Ecto neural progenitor cell (in vitro differentiated cells): ENCODE data around the gene BLOC1S4.

Source experiments
- DNase-seq: peaks from one replicate; pipeline ENCODE4 v3.0.0-alpha.2; 2018; ENCODE audit warnings: low spot score

The BLOC1S4 gene

GRCh38 chr4:6692379-6692778 is 23.6 kb upstream of the BLOC1S4 start:
- no peak for DNase-seq

- no peak for DNase-seq
These were observed 23.2 kb upstream of the BLOC1S4 start for GRCh38 chr4:6692806-6693205.

- no peak for DNase-seq
These were observed 22.5 kb upstream of the BLOC1S4 start, which contains the start of gene S100P for GRCh38 chr4:6693231-6694176. TSS of gene S100P (plus strand) at chr4:6693878. CDS start at chr4:6693933, 55 bp downstream.

GRCh38 chr4:6694177-6694901 is 21.6 kb upstream of the BLOC1S4 start:
- no peak for DNase-seq

GRCh38 chr4:6695660-6696610 is 20.0 kb upstream of the BLOC1S4 start:
- no peak for DNase-seq

GRCh38 chr4:6696611-6697010 is 19.4 kb upstream of the BLOC1S4 start:
- no peak for DNase-seq

- DNase-seq: no peak
These were observed 18.8 kb upstream of the BLOC1S4 start for GRCh38 chr4:6697131-6697530.

GRCh38 chr4:6699388-6699787 is 16.6 kb upstream of the BLOC1S4 start:
- no peak for DNase-seq

- DNase-seq: no peak
These were observed 16.1 kb upstream of the BLOC1S4 start for GRCh38 chr4:6699903-6700302.

- DNase-seq: no peak
These were observed 14.6 kb upstream of the BLOC1S4 start for GRCh38 chr4:6701371-6701770.

GRCh38 chr4:6702761-6703160 is 13.2 kb upstream of the BLOC1S4 start:
- no peak for DNase-seq

GRCh38 chr4:6703786-6704185 is 12.2 kb upstream of the BLOC1S4 start:
- DNase-seq: no peak

GRCh38 chr4:6705646-6706045 is 10.3 kb upstream of the BLOC1S4 start:
- DNase-seq: no peak

- DNase-seq: no peak
These were observed 9.8 kb upstream of the BLOC1S4 start for GRCh38 chr4:6706173-6706572.

GRCh38 chr4:6709230-6710114 is 6.5 kb upstream of the BLOC1S4 start, which contains the start of gene MRFAP1L1:
TSS of gene MRFAP1L1 (minus strand) at chr4:6709865. CDS start at chr4:6709629, 236 bp downstream.
- DNase-seq: peak; percentile 97

GRCh38 chr4:6710282-6710681 is 5.7 kb upstream of the BLOC1S4 start:
- DNase-seq: no peak

GRCh38 chr4:6710996-6711395 is 5.0 kb upstream of the BLOC1S4 start:
- no peak for DNase-seq

- no peak for DNase-seq
These were observed 1.0 kb upstream of the BLOC1S4 start for GRCh38 chr4:6714954-6715353.

- DNase-seq: no peak
These were observed 313 bp upstream of the BLOC1S4 start for GRCh38 chr4:6715704-6716017.

GRCh38 chr4:6716958-6717655 is 1.1 kb downstream of the BLOC1S4 start:
- DNase-seq: no peak
